Measurements from ENCODE around the gene EPN3.

EPN3 gene

DNA sequence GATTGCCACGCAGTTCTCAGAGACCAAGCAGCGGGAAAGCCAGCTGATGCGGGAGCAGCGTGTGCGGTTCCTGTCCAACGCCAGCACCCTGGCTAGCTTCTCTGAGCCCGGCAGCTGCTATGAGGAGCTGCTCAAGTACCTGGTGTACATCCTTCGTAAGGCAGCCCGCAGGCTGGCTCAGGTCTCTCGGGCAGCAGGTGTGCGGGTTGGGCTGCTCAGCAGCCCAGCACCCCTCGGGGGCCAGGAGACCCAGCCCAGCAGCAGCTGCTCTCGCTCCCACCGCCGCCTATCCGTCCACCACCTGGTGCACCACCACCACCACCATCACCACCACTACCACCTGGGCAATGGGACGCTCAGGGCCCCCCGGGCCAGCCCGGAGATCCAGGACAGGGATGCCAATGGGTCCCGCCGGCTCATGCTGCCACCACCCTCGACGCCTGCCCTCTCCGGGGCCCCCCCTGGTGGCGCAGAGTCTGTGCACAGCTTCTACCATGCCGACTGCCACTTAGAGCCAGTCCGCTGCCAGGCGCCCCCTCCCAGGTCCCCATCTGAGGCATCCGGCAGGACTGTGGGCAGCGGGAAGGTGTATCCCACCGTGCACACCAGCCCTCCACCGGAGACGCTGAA is 43.2 kb downstream of the EPN3 start:
- peaks cover 39% of the 10 kb centered on the region for H3K36me3 Mint-ChIP-seq (ENCODE audit: low read depth)
- no peaks in the 10 kb centered on the region for H3K4me1 Mint-ChIP-seq
- H3K9me3 Mint-ChIP-seq, result no peaks in the 10 kb centered on the region
- no peak overlapping the region for H3K4me3 Mint-ChIP-seq
- TF ChIP-seq, protein P1, sequence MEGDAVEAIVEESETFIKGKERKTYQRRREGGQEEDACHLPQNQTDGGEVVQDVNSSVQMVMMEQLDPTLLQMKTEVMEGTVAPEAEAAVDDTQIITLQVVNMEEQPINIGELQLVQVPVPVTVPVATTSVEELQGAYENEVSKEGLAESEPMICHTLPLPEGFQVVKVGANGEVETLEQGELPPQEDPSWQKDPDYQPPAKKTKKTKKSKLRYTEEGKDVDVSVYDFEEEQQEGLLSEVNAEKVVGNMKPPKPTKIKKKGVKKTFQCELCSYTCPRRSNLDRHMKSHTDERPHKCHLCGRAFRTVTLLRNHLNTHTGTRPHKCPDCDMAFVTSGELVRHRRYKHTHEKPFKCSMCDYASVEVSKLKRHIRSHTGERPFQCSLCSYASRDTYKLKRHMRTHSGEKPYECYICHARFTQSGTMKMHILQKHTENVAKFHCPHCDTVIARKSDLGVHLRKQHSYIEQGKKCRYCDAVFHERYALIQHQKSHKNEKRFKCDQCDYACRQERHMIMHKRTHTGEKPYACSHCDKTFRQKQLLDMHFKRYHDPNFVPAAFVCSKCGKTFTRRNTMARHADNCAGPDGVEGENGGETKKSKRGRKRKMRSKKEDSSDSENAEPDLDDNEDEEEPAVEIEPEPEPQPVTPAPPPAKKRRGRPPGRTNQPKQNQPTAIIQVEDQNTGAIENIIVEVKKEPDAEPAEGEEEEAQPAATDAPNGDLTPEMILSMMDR (IDR thresholded peaks at IDR 0.05; ENCODE audit: unreplicated experiment in 3 of 3), result no peak
- peaks cover 5% of the 10 kb centered on the region for H3K27me3 Mint-ChIP-seq (ENCODE audit: low read depth)
- H3K27ac Mint-ChIP-seq, result no peak overlapping the region

DNA sequence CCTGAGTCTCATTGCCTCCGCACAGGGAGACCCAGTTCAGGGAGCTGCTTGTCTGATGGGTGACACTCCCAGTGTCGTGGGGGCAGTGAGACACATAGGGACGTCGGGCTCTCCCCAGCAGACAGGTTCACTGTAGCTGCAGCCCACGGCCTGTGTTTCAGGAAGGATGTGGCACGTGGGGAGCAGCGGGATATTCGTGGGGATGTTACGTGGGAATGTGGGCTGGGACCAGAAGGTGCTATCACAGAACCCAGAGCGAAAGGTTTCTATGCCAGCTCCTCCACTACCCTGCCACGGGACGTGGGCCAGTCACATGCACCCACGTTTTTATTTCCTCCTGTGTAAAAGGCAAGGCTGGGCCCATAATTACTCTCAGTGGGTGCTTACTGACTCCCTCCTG is 44.3 kb downstream of the EPN3 start:
- no peaks in the 10 kb centered on the region for H3K9me3 Mint-ChIP-seq
- H3K36me3 Mint-ChIP-seq (ENCODE audit: low read depth), result peaks cover 40% of the 10 kb centered on the region
- TF ChIP-seq, protein P1 (IDR thresholded peaks at IDR 0.05; ENCODE audit: unreplicated experiment in 3 of 3), result no peak
- H3K27me3 Mint-ChIP-seq (ENCODE audit: low read depth), result peaks cover 5% of the 10 kb centered on the region
- H3K27ac Mint-ChIP-seq, result no peak overlapping the region
- peaks cover 2% of the 10 kb centered on the region for H3K4me1 Mint-ChIP-seq
- no peak overlapping the region for H3K4me3 Mint-ChIP-seq

DNA sequence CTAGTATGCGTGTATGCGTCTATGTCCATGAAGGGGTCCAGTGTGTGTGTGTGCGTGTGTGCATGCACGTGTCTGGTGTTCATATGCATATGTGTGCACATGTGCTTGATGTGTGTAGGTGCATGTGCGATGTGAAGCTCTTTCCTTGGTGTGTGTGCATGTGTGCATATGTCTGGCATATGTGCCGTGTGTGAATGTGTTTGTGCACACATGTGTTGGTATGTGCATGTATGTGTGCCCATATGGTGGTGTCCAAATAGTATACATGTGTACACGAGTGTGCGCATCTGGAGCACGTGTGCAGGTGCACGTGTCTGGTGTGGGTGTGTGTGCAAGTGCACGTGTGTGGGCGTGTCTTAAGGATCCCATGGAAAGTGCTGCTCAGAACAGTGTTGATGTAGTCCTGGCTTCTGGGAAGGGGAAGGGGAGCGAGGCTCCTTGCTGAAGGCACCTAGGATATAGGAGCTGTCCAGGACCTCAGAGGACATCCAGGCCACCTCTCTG is 45.0 kb downstream of the EPN3 start:
- TF ChIP-seq, protein P1 (IDR thresholded peaks at IDR 0.05; ENCODE audit: unreplicated experiment in 3 of 3), result no peak
- Mint-ChIP-seq H3K4me1 (peaks cover 8% of the 10 kb centered on the region), H3K4me3 (no peak overlapping the region), H3K27me3 (ENCODE audit: low read depth) (peaks cover 5% of the 10 kb centered on the region), H3K36me3 (ENCODE audit: low read depth) (peaks cover 44% of the 10 kb centered on the region), H3K9me3 (no peaks in the 10 kb centered on the region), H3K27ac (no peak overlapping the region)

DNA sequence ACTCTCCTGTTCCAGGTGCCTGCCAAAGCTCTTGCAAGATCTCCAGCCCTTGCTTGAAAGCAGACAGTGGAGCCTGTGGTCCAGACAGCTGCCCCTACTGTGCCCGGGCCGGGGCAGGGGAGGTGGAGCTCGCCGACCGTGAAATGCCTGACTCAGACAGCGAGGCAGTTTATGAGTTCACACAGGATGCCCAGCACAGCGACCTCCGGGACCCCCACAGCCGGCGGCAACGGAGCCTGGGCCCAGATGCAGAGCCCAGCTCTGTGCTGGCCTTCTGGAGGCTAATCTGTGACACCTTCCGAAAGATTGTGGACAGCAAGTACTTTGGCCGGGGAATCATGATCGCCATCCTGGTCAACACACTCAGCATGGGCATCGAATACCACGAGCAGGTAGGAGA is 45.6 kb downstream of the EPN3 start:
- Mint-ChIP-seq H3K27ac (no peak overlapping the region), H3K4me3 (no peak overlapping the region), H3K36me3 (ENCODE audit: low read depth) (peaks cover 43% of the 10 kb centered on the region), H3K4me1 (peaks cover 15% of the 10 kb centered on the region), H3K27me3 (ENCODE audit: low read depth) (peaks cover 8% of the 10 kb centered on the region), H3K9me3 (no peaks in the 10 kb centered on the region)
- TF ChIP-seq, protein P1 (IDR thresholded peaks at IDR 0.05; ENCODE audit: unreplicated experiment in 3 of 3), result no peak

DNA sequence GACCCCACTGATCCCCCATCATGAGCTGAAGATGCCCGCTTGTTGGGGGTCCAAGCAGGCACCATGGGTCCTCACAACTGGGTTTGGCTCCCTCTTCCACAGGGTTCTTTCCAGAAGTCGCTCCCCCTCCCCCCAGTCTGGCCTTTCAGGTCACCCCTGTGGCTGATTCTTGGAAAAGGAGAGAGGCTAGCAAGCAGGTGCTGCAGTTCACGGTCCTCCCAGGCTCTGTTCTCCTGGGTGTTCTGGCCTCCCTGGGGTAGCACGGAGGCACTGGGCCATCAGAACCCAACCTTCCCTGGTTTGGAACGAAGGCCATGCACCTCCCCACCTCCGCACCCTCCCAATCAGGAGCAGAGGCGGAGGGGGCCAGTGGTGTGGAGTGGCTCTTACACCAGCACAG is 46.9 kb downstream of the EPN3 start:
- Mint-ChIP-seq H3K27ac (no peak overlapping the region), H3K4me1 (peaks cover 27% of the 10 kb centered on the region), H3K4me3 (no peak overlapping the region), H3K36me3 (ENCODE audit: low read depth) (peaks cover 34% of the 10 kb centered on the region), H3K27me3 (ENCODE audit: low read depth) (peaks cover 12% of the 10 kb centered on the region), H3K9me3 (no peaks in the 10 kb centered on the region)
- TF ChIP-seq, protein P1 (IDR thresholded peaks at IDR 0.05; ENCODE audit: unreplicated experiment in 3 of 3), result no peak

DNA sequence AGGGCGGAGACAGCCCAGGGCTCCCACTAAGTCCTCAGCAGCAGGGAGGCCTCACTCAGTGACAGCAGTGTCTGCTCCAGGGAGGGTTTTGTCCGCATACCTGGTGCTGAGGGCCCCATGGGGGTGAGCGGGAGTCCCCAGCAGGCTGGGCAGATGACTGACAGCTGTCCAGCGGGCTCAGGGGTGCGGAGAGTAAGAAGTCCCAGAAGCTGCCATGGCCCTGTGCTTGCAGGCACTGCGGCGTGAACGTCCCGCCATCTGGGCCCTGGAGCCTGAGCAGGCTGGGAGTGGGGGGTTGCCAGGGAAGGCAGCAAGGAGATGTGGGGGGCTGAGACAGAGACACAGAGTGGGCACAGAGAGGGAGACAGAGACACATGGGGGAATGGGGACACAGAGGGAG is 48.1 kb downstream of the EPN3 start:
- no peak overlapping the region for H3K27ac Mint-ChIP-seq
- H3K36me3 Mint-ChIP-seq (ENCODE audit: low read depth), result peaks cover 30% of the 10 kb centered on the region
- H3K27me3 Mint-ChIP-seq (ENCODE audit: low read depth), result peaks cover 12% of the 10 kb centered on the region
- H3K9me3 Mint-ChIP-seq, result no peaks in the 10 kb centered on the region
- TF ChIP-seq, protein P1 (IDR thresholded peaks at IDR 0.05; ENCODE audit: unreplicated experiment in 3 of 3), result no peak
- peaks cover 34% of the 10 kb centered on the region for H3K4me1 Mint-ChIP-seq
- H3K4me3 Mint-ChIP-seq, result no peak overlapping the region
